Subcutaneous preadipocyte (primary cell): ENCODE results near the gene USP15. TPM values are rescaled to one million over a fixed set of nuclear protein-coding genes. Genes with fewer than 3 reads are reported as not detected.

Source experiments
- small RNA-seq: library from RNA; depleted of rRNA; stranded (forward); fragments of <200 nt; gene quantifications from one replicate; pipeline ENCODE3, GENCODE V24; 2012
- total RNA-seq: library from RNA; depleted of rRNA; stranded (reverse); fragments of >200 nt; gene quantifications from 2 replicates; pipeline ENCODE4 v1.2.3, GENCODE V29; 2012

Gene USP15
- 58.1 and 60.8 TPM in 2 replicates for total RNA-seq

DNA sequence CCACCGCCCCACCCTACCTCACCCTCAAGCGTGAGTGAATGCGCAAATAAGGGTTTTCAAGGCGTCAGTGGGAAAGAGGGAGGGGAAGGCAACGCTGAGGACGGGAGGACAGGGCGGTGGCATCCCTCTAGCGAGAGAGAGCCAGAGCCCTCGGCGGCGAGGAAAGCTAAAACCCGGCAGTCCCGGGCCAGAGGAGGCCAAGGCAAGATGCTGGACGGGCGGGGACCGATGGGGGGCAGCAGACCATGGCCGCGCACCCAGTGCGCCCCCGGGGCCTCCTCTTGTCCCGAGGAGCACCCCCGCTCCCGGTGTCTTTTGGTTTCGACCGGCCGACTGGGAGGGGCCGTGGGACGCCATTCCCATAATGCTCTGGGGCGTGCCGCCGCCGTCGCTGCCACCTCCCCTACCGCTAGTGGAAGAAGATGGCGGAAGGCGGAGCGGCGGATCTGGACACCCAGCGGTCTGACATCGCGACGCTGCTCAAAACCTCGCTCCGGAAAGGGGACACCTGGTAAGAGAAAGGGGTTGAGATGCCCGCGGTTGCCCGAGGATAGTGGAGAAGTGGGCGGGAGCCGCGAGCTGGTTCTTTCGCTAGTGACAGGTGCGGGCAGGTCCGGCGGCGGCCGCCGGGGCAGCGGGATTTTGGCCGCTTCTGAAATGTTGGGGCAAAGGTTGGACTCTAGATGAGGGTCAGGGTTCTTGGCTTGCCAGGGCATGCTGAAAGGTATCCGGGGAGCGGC lies at the start of gene USP15:
Gene USP15 (plus strand): TSS at position 412 of the 740 bp plus-strand sequence. CDS start 11 bp downstream, at position 423.

Small RNA genes lying within 50 kb of the gene (small RNA-seq; reads per million reads assigned to genes)
- gene RF00017, result not detected
- gene RNU6-595P, result not detected

Other genes starting within 250 kb of the USP15 start
- 36.7 and 46.1 TPM in 2 replicates for gene MON2, start 206.4 kb downstream of the USP15 start, total RNA-seq